H9 (cell line): Measurements from ENCODE around the gene ST6GALNAC2. TPM values are rescaled to one million over a fixed set of nuclear protein-coding genes. Genes with fewer than 3 reads are reported as not detected.

Source experiments
- DNase-seq: peaks from one replicate; pipeline ENCODE4 v3.0.0-alpha.2; 2017
- H2AFZ ChIP-seq: one replicate; pipeline ENCODE4 v1.6.1; 2013; ENCODE audit warnings: mild to moderate bottlenecking, low read length, control low read depth, moderate library complexity
- H2AK5ac ChIP-seq: 2 replicates; pipeline ENCODE4 v1.6.1; 2013; ENCODE audit warnings: low read length, control low read depth, mixed read lengths; ENCODE audit not compliant: insufficient read length
- H2BK120ac ChIP-seq: one replicate; pipeline ENCODE4 v1.6.1; 2013; ENCODE audit warnings: low read depth, mild to moderate bottlenecking, low read length, control low read depth, inconsistent platforms; ENCODE audit not compliant: poor library complexity, severe bottlenecking
- H2BK12ac ChIP-seq: 2 replicates; pipeline ENCODE4 v1.6.1; 2013; ENCODE audit warnings: low read length, control low read depth, mixed read lengths, low read depth; ENCODE audit not compliant: insufficient read length
- H2BK15ac ChIP-seq: 2 replicates; pipeline ENCODE4 v1.6.1; 2013; ENCODE audit warnings: low read depth, low read length, control low read depth
- H2BK20ac ChIP-seq: one replicate; pipeline ENCODE4 v1.6.1; 2013; ENCODE audit warnings: low read depth, mild to moderate bottlenecking, low read length, control low read depth, inconsistent platforms; ENCODE audit not compliant: poor library complexity, severe bottlenecking
- H2BK5ac ChIP-seq: 2 replicates; pipeline ENCODE4 v1.6.1; 2013; ENCODE audit warnings: low read length, control low read depth, mixed read lengths; ENCODE audit not compliant: insufficient read length
- H3K14ac ChIP-seq: 2 replicates; pipeline ENCODE4 v1.6.1; 2013; ENCODE audit warnings: low read length, control low read depth; ENCODE audit not compliant: insufficient read depth
- H3K18ac ChIP-seq: 2 replicates; pipeline ENCODE4 v1.6.1; 2013; ENCODE audit warnings: low read depth, mild to moderate bottlenecking, mixed read lengths, low read length, control low read depth; ENCODE audit not compliant: insufficient read length
- H3K23ac ChIP-seq: 2 replicates; pipeline ENCODE4 v1.6.1; 2013; ENCODE audit warnings: low read length, control low read depth, mixed read lengths, low read depth; ENCODE audit not compliant: insufficient read length
- H3K23me2 ChIP-seq: 2 replicates; pipeline ENCODE4 v1.6.1; 2013; ENCODE audit warnings: low read depth, mild to moderate bottlenecking, mixed read lengths, low read length, control low read depth; ENCODE audit not compliant: insufficient read length, poor library complexity, severe bottlenecking
- H3K27ac ChIP-seq: 2 replicates; pipeline ENCODE4 v1.5.1; 2013; ENCODE audit warnings: low read length, control low read depth, mixed read lengths, low read depth; ENCODE audit not compliant: insufficient read length
- H3K27me3 ChIP-seq: 2 replicates; pipeline ENCODE4 v1.6.1; 2013; ENCODE audit warnings: low read length, control low read depth, inconsistent platforms; ENCODE audit not compliant: insufficient read depth
- H3K4ac ChIP-seq: 2 replicates; pipeline ENCODE4 v1.6.1; 2013; ENCODE audit warnings: low read depth, mild to moderate bottlenecking, control low read depth, inconsistent platforms, low read length, moderate library complexity
- H3K4me1 ChIP-seq: 2 replicates; pipeline ENCODE4 v1.6.1; 2013; ENCODE audit warnings: low read length, control low read depth, inconsistent platforms; ENCODE audit not compliant: insufficient read depth
- H3K4me2 ChIP-seq: 2 replicates; pipeline ENCODE4 v1.6.1; 2013; ENCODE audit warnings: low read length, control low read depth, mixed read lengths; ENCODE audit not compliant: insufficient read length, insufficient read depth
- H3K56ac ChIP-seq: 2 replicates; pipeline ENCODE4 v1.6.1; 2013; ENCODE audit warnings: low read depth, mild to moderate bottlenecking, mixed read lengths, low read length, control low read depth; ENCODE audit not compliant: insufficient read length
- H3K79me1 ChIP-seq: 2 replicates; pipeline ENCODE4 v1.6.1; 2013; ENCODE audit warnings: low read depth, mild to moderate bottlenecking, moderate library complexity, low read length, control low read depth, inconsistent platforms; ENCODE audit not compliant: insufficient read depth, poor library complexity, severe bottlenecking
- H3K79me2 ChIP-seq: 2 replicates; pipeline ENCODE4 v1.6.1; 2013; ENCODE audit warnings: low read length, control low read depth, inconsistent platforms; ENCODE audit not compliant: insufficient read depth
- H3K9ac ChIP-seq: 2 replicates; pipeline ENCODE4 v1.6.1; 2013; ENCODE audit warnings: low read length, control low read depth, mixed read lengths; ENCODE audit not compliant: insufficient read length; ENCODE audit errors: extremely low read depth
- H3K9me3 ChIP-seq: one replicate; pipeline ENCODE4 v1.6.1; 2013; ENCODE audit warnings: low read depth, low read length, inconsistent platforms; ENCODE audit not compliant: control insufficient read depth
- H3T11ph ChIP-seq: one replicate; pipeline ENCODE4 v1.6.1; 2013; ENCODE audit warnings: mild to moderate bottlenecking, low read length, control low read depth, inconsistent platforms
- H4K20me1 ChIP-seq: one replicate; pipeline ENCODE4 v1.6.1; 2013; ENCODE audit not compliant: control insufficient read depth, insufficient read length, insufficient read depth
- H4K5ac ChIP-seq: 2 replicates; pipeline ENCODE4 v1.6.1; 2013; ENCODE audit warnings: low read depth, mild to moderate bottlenecking, mixed read lengths, low read length, control low read depth; ENCODE audit not compliant: insufficient read length
- H4K8ac ChIP-seq: replicated peaks from 2 replicates; pipeline ENCODE4 v1.6.1; 2013; ENCODE audit warnings: low read length, control low read depth, mixed read lengths, low read depth; ENCODE audit not compliant: insufficient read length
- H4K91ac ChIP-seq: 2 replicates; pipeline ENCODE4 v1.6.1; 2013; ENCODE audit warnings: low read depth, mild to moderate bottlenecking, moderate library complexity, mixed read lengths, low read length, control low read depth; ENCODE audit not compliant: insufficient read length
- H3K27ac Mint-ChIP-seq, 3 experiments: 2 replicates in 2 of 3; 3 replicates in 1 of 3; pipeline ENCODE4 v1.8.0; 2020 to 2021; ENCODE audit warnings: mixed read lengths in 3 of 3, mild to moderate bottlenecking in 1 of 3, moderate library complexity in 1 of 3
- H3K27me3 Mint-ChIP-seq: 2 replicates; pipeline ENCODE4 v1.8.0; 2021; ENCODE audit warnings: low read depth, mild to moderate bottlenecking, moderate library complexity, mixed read lengths
- H3K36me3 Mint-ChIP-seq, 3 experiments: 2 replicates in 2 of 3; 3 replicates in 1 of 3; pipeline ENCODE4 v1.8.0; 2020 to 2021; ENCODE audit warnings: low read depth in 3 of 3, mixed read lengths in 3 of 3; ENCODE audit not compliant: insufficient read depth in 1 of 3
- H3K4me1 Mint-ChIP-seq, 2 experiments: 2 replicates each; pipeline ENCODE4 v1.8.0; 2020; ENCODE audit warnings: mixed read lengths in 2 of 2
- H3K4me3 Mint-ChIP-seq, 2 experiments: 2 replicates in 1 of 2; 3 replicates in 1 of 2; pipeline ENCODE4 v1.8.0; 2020 to 2021; ENCODE audit warnings: mild to moderate bottlenecking in 2 of 2, mixed read lengths in 2 of 2, moderate library complexity in 1 of 2
- H3K9me3 Mint-ChIP-seq, 2 experiments: 2 replicates in 1 of 2; 3 replicates in 1 of 2; pipeline ENCODE4 v1.8.0; 2020; ENCODE audit warnings: mild to moderate bottlenecking in 2 of 2, mixed read lengths in 2 of 2, moderate library complexity in 1 of 2
- whole genome bisulfite sequencing: extraction: QIAGEN DNeasy Blood & Tissue Kit; methylation state at CpG from one replicate; pipeline ENCODE4 v1.1.7; 2013; ENCODE audit warnings: missing lambda C conversion rate, low lambda C conversion rate, mixed read lengths; ENCODE audit not compliant: insufficient read length; ENCODE audit errors: extremely low coverage; 5-methylcytosine and 5-hydroxymethylcytosine counted together
- total RNA-seq: library from RNA; stranded (reverse); gene quantifications from 2 replicates; pipeline ENCODE4 v1.2.1, GENCODE V29; 2021
- TF ChIP-seq, protein P1 (sequence below): fragments of 200-600 bp; sonication (generic); conservative IDR thresholded peaks from 3 replicates; pipeline ENCODE4 v1.8.0; 2021; ENCODE audit warnings: antibody characterized with exemption, mild to moderate bottlenecking

Gene ST6GALNAC2
- total RNA-seq, 1 experiment from 2014 or later = 0.46 TPM

- Histone ChIP-seq H3K9me3 (no peaks in the 10 kb centered on the region), H3T11ph (no peak overlapping the region), H3K9ac (no peak overlapping the region), H4K91ac (no peak overlapping the region), H3K79me2 (no peaks in the 10 kb centered on the region), H3K4me1 (peaks cover 3% of the 10 kb centered on the region; the same call in 1 of the 2 replicates), H2BK20ac (no peak overlapping the region), H3K14ac (no peak overlapping the region), H4K8ac (no peak overlapping the region), H3K23me2 (no peaks in the 10 kb centered on the region), H3K23ac (no peak overlapping the region), H2BK15ac (no peak overlapping the region), H3K4me2 (no peak overlapping the region), H2BK5ac (no peak overlapping the region), H4K5ac (no peak overlapping the region), H4K20me1 (no peaks in the 10 kb centered on the region), H2AK5ac (no peak overlapping the region), H3K18ac (no peak overlapping the region), H3K4ac (no peak overlapping the region), H2BK12ac (no peak overlapping the region), H3K56ac (no peak overlapping the region), H3K79me1 (no peaks in the 10 kb centered on the region), H2AFZ (no peak overlapping the region), H2BK120ac (no peak overlapping the region), H3K27ac (no peak overlapping the region), H3K27me3 (no peaks in the 10 kb centered on the region)
- peaks cover 4% of the 10 kb centered on the region for H3K27me3 Mint-ChIP-seq
- TF ChIP-seq, protein P1, sequence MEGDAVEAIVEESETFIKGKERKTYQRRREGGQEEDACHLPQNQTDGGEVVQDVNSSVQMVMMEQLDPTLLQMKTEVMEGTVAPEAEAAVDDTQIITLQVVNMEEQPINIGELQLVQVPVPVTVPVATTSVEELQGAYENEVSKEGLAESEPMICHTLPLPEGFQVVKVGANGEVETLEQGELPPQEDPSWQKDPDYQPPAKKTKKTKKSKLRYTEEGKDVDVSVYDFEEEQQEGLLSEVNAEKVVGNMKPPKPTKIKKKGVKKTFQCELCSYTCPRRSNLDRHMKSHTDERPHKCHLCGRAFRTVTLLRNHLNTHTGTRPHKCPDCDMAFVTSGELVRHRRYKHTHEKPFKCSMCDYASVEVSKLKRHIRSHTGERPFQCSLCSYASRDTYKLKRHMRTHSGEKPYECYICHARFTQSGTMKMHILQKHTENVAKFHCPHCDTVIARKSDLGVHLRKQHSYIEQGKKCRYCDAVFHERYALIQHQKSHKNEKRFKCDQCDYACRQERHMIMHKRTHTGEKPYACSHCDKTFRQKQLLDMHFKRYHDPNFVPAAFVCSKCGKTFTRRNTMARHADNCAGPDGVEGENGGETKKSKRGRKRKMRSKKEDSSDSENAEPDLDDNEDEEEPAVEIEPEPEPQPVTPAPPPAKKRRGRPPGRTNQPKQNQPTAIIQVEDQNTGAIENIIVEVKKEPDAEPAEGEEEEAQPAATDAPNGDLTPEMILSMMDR = no peak
- H3K27ac Mint-ChIP-seq = no peak overlapping the region
- H3K9me3 Mint-ChIP-seq = 0 out of 5 replicates have a peak, but pooled peaks cover 0 to 2% of the 10 kb centered on the region in 2 experiments
- WGBS = no CpG with 5 or more reads among the region's 12 CpGs
- H3K4me1 Mint-ChIP-seq = peaks cover 17 to 27% of the 10 kb centered on the region in 2 experiments
- peaks cover 0 to under 1% (median 0%) of the 10 kb centered on the region in 3 experiments; a peak in 1 of 7 replicates for H3K36me3 Mint-ChIP-seq
- no peak overlapping the region for H3K4me3 Mint-ChIP-seq
- DNase-seq = no peak
Measured at GRCh38 chr17:76597156-76598003, 11.7 kb upstream of the ST6GALNAC2 start.
